Left ventricle myocardium inferior (tissue), 1 donor: ENCODE measurements around the gene RBKS. TPM values are rescaled to one million over a fixed set of nuclear protein-coding genes. Genes with fewer than 3 reads are reported as not detected.

Experiments
- DNase-seq: peaks from one replicate; pipeline ENCODE4 v3.0.0-alpha.2; 2020
- H3K27ac ChIP-seq: fragments of 200-600 bp; replicated peaks from 2 replicates; pipeline ENCODE4 v1.8.0; 2021
- H3K27me3 ChIP-seq: fragments of 200-600 bp; 2 replicates; pipeline ENCODE4 v1.8.0; 2021; ENCODE audit warnings: low read depth
- H3K36me3 ChIP-seq: fragments of 200-600 bp; 2 replicates; pipeline ENCODE4 v1.8.0; 2021
- H3K4me1 ChIP-seq: fragments of 200-600 bp; 2 replicates; pipeline ENCODE4 v1.8.0; 2021
- H3K4me3 ChIP-seq: fragments of 200-600 bp; 2 replicates; pipeline ENCODE4 v1.8.0; 2021; ENCODE audit warnings: mild to moderate bottlenecking, moderate library complexity
- H3K9me3 ChIP-seq: fragments of 200-600 bp; replicated peaks from 2 replicates; pipeline ENCODE4 v1.8.0; 2021
- CTCF ChIP-seq: fragments of 200-600 bp; IDR thresholded peaks from 2 replicates; pipeline ENCODE4 v1.8.0; 2021; ENCODE audit warnings: antibody characterized with exemption, mild to moderate bottlenecking, borderline replicate concordance
- intact Hi-C: fragments of 100-400 bp; cut with micrococcal nuclease; formaldehyde crosslinking; loops from one replicate; pipeline ENCODE4 v1.11.0; 2022
- total RNA-seq: library from RNA; stranded (reverse); fragmentation: NEBNext Ultra II Directional; extraction: Animal tissue kit (Norgen Biotek cat#: 25700); gene quantifications from one replicate; pipeline ENCODE4 v1.2.1, GENCODE V29; 2021
- donor health status: DM: no; HTN: yes; CAD: no; lungs with severe emphysema.

The RBKS gene
- total RNA-seq, 1 donor from 2014 or later: 2.7 TPM

- H3K27me3 ChIP-seq: no peaks in the 10 kb centered on the region
- no peaks in the 10 kb centered on the region for H3K36me3 ChIP-seq
- H3K27ac ChIP-seq: peak overlapping the region; percentile 89
- intact Hi-C loops: no loop called here
- no peak for DNase-seq
- H3K4me1 ChIP-seq: peaks cover 65% of the 10 kb centered on the region
- H3K9me3 ChIP-seq: no peaks in the 10 kb centered on the region
- no peak for TF ChIP-seq CTCF
- no peak overlapping the region for H3K4me3 ChIP-seq
Observed at GRCh38 chr2:27734305-27734704, 155.9 kb downstream of the RBKS start.

Other genes starting within 250 kb of the RBKS start
- 29.7 TPM for gene SUPT7L, start 226.8 kb downstream of the RBKS start, total RNA-seq
- 21.3 TPM for gene SLC4A1AP, start 226.5 kb downstream of the RBKS start, total RNA-seq
- gene MRPL33, start 118.7 kb downstream of the RBKS start, total RNA-seq: 390 TPM
- gene BABAM2, start 342 bp upstream of the RBKS start, total RNA-seq: 58.9 TPM